ENCODE data around the gene PTDSS2. TPM values are rescaled to one million over a fixed set of nuclear protein-coding genes. Genes with fewer than 3 reads are reported as not detected.

PTDSS2 gene
- total and polyA plus RNA-seq, 9 of the 15 experiments (the other 6 are each of a cell fraction or from before 2014, with no cell fraction given), result 0.45 to 53.9 (median 17.2) TPM

DNA sequence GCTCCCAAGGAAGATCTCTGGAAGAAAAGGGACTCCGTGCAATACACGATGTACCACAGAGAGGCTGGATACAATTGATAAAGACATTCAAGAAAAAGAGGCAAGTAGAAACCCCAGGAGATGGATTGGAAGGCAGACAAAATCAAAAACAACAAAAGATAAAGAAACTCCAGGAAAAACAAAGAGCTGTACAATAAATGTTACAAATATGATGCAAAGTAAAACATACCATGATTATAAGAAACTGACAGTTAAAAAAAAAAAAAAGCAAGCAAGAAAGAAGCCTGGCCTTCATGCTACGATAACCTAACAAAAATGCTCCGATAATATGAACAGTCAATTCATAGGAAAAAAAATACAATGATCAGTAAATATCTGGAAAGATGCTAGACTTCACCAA, 24.8 kb upstream of the PTDSS2 start:
- ATAC-seq, result no peak
- POLR2A ChIA-PET, result no interaction called here

More for the DNA sequence above, 24.8 kb upstream of the PTDSS2 start:
- Histone ChIP-seq H3K9me1 (ENCODE audit: control insufficient read depth, insufficient read depth, low read length) (no peaks in the 10 kb centered on the region), H2AFZ (ENCODE audit: low read depth, low read length) (no peak overlapping the region), H3K4me1 (replicated peaks in 1 of 2; ENCODE audit: control insufficient read depth in 2 of 2, insufficient read depth in 2 of 2, low read length in 2 of 2) (peaks cover 5 to 32% of the 10 kb centered on the region in 2 experiments; a peak in 4 of 5 replicates), H3K9me3 (replicated peaks; ENCODE audit: control insufficient read depth, insufficient read depth, low read depth, low read length) (0 out of 2 replicates have a peak, but pooled peaks cover 2% of the 10 kb centered on the region), H3K4me2 (ENCODE audit: insufficient read depth, low read length) (no peak overlapping the region), H3K79me2 (ENCODE audit: control insufficient read depth, insufficient read depth, low read length) (no peaks in the 10 kb centered on the region), H3K27ac (ENCODE audit: extremely low read depth, low read depth, low read length) (no peak overlapping the region), H3K4me3 (no peak overlapping the region), H3K9ac (ENCODE audit: insufficient read depth in 1 of 2, low read depth in 2 of 2, low read length in 2 of 2) (no peak overlapping the region), H3K36me3 (ENCODE audit: control insufficient read depth, insufficient read depth, low read length) (no peaks in the 10 kb centered on the region), H3K27me3 (ENCODE audit: control insufficient read depth in 2 of 2, insufficient read depth in 2 of 2, low read length in 2 of 2) (no peaks in the 10 kb centered on the region), H4K20me1 (replicated peaks; ENCODE audit: control insufficient read depth, insufficient read depth, low read length) (no peaks in the 10 kb centered on the region)
- no TSS peak for BruUV-seq (replicated peaks)
- FAIRE-seq, result no peak
- TF ChIP-seq ZNF174 (CRISPR knock-in tag; IDR thresholded peaks at IDR 0.05) (no peak), ZNF354B (CRISPR knock-in tag; IDR thresholded peaks at IDR 0.05) (peak; percentile 61), ZNF507 (tag; conservative IDR thresholded peaks at IDR 0.05) (peak; percentile 96)
- TF ChIP-seq, protein P1, sequence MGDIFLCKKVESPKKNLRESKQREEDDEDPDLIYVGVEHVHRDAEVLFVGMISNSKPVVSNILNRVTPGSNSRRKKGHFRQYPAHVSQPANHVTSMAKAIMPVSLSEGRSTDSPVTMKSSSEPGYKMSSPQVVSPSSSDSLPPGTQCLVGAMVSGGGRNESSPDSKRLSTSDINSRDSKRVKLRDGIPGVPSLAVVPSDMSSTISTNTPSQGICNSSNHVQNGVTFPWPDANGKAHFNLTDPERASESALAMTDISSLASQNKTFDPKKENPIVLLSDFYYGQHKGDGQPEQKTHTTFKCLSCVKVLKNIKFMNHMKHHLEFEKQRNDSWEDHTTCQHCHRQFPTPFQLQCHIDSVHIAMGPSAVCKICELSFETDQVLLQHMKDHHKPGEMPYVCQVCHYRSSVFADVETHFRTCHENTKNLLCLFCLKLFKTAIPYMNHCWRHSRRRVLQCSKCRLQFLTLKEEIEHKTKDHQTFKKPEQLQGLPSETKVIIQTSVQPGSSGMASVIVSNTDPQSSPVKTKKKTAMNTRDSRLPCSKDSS (IDR thresholded peaks at IDR 0.05; ENCODE audit: low read depth, partially characterized antibody), result peak; percentile 34
- TF ChIP-seq, protein P2, sequence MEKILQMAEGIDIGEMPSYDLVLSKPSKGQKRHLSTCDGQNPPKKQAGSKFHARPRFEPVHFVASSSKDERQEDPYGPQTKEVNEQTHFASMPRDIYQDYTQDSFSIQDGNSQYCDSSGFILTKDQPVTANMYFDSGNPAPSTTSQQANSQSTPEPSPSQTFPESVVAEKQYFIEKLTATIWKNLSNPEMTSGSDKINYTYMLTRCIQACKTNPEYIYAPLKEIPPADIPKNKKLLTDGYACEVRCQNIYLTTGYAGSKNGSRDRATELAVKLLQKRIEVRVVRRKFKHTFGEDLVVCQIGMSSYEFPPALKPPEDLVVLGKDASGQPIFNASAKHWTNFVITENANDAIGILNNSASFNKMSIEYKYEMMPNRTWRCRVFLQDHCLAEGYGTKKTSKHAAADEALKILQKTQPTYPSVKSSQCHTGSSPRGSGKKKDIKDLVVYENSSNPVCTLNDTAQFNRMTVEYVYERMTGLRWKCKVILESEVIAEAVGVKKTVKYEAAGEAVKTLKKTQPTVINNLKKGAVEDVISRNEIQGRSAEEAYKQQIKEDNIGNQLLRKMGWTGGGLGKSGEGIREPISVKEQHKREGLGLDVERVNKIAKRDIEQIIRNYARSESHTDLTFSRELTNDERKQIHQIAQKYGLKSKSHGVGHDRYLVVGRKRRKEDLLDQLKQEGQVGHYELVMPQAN (IDR thresholded peaks at IDR 0.05; ENCODE audit: borderline replicate concordance), result no peak
- no peak for DNase-seq (ENCODE audit: extremely low read depth in 1 of 4, low spot score in 3 of 4)
- CTCF ChIA-PET (ENCODE audit: low intra/inter-chr PET ratio), result no interaction called here
- in situ Hi-C loops (cut with MboI) (no loop called here), intact Hi-C loops (cut with micrococcal nuclease) (no loop called here)
- WGBS (ENCODE audit: insufficient coverage, low coverage, missing lambda C conversion rate), result 54% methylated on average over 4 of the region's 4 CpGs
